Peyer's patch (tissue), 4 donors: Measurements from ENCODE around the gene SC5D.

ENCODE experiments used
- POLR2A ChIP-seq, 2 donors: fragments of 450-650 bp; IDR thresholded peaks; one replicate each; pipeline ENCODE4 v1.5.1; 2017; ENCODE audit warnings: antibody characterized with exemption in 2 of 2, mild to moderate bottlenecking in 2 of 2, moderate library complexity in 2 of 2
- TF ChIP-seq, protein P1 (sequence below), 6 experiments: fragments of 450-650 bp in 4 of 6; fragments of 200-600 bp in 2 of 6; sonication (generic) in 1 of 6; IDR thresholded peaks; one replicate each; pipeline ENCODE4 v1.5.1; 2017 to 2019; ENCODE audit warnings: antibody characterized with exemption in 6 of 6, mild to moderate bottlenecking in 3 of 6, moderate library complexity in 1 of 6

DNA sequence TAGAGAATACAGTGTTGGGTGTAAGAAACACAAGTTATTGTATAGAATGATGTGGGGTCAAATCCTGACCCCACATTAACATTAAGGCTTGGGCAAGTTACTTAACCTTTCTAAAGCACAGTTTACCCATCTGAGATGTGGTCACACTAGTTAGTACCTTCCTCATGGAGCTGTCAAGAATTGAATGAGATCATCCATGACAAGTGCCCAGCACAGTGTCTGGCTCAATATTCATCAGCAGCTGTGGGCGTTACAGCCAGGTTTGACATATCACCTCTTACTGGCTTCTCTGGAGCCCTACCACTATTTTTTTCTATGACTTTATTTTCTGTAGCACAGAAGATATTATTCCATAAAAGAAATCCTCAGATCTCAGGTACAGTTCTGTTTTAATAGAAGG lies 57.2 kb downstream of the SC5D start:
- TF ChIP-seq, protein P1, sequence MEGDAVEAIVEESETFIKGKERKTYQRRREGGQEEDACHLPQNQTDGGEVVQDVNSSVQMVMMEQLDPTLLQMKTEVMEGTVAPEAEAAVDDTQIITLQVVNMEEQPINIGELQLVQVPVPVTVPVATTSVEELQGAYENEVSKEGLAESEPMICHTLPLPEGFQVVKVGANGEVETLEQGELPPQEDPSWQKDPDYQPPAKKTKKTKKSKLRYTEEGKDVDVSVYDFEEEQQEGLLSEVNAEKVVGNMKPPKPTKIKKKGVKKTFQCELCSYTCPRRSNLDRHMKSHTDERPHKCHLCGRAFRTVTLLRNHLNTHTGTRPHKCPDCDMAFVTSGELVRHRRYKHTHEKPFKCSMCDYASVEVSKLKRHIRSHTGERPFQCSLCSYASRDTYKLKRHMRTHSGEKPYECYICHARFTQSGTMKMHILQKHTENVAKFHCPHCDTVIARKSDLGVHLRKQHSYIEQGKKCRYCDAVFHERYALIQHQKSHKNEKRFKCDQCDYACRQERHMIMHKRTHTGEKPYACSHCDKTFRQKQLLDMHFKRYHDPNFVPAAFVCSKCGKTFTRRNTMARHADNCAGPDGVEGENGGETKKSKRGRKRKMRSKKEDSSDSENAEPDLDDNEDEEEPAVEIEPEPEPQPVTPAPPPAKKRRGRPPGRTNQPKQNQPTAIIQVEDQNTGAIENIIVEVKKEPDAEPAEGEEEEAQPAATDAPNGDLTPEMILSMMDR (IDR thresholded peaks at IDR 0.05), result no peak
- TF ChIP-seq POLR2A (IDR thresholded peaks at IDR 0.05), result no peak
